COR-L47 (cell line): ENCODE data around the gene EPN2.

Source experiments
- DNase-seq: peaks from one replicate; lab custom pipeline; 2025; lab: John Stamatoyannopoulos, UW

EPN2 gene

GRCh38 chr17:19331134-19331533 is 94.0 kb downstream of the EPN2 start:
- DNase-seq: no peak

- no peak for DNase-seq
These were observed 94.5 kb downstream of the EPN2 start for GRCh38 chr17:19331543-19332245.

- DNase-seq: no peak
These were observed 95.4 kb downstream of the EPN2 start for GRCh38 chr17:19332371-19333131.

- DNase-seq: no peak
These were observed 95.9 kb downstream of the EPN2 start for GRCh38 chr17:19333132-19333440.

- DNase-seq: no peak
These were observed 96.6 kb downstream of the EPN2 start for GRCh38 chr17:19333736-19334290.

GRCh38 chr17:19334331-19334730 is 97.2 kb downstream of the EPN2 start:
- no peak for DNase-seq

GRCh38 chr17:19335951-19336631 is 98.9 kb downstream of the EPN2 start:
- DNase-seq: no peak

GRCh38 chr17:19336938-19337711 is 100.0 kb downstream of the EPN2 start:
- no peak for DNase-seq

- DNase-seq: no peak
These were observed 100.5 kb downstream of the EPN2 start for GRCh38 chr17:19337712-19338023.

GRCh38 chr17:19338031-19338990 is 101.1 kb downstream of the EPN2 start:
- DNase-seq: no peak

- no peak for DNase-seq
These were observed 102.2 kb downstream of the EPN2 start for GRCh38 chr17:19339341-19339815.

GRCh38 chr17:19341211-19341631 is 104.1 kb downstream of the EPN2 start:
- DNase-seq: no peak

- DNase-seq: no peak
These were observed 104.8 kb downstream of the EPN2 start for GRCh38 chr17:19341641-19342610.

- DNase-seq: no peak
These were observed 105.6 kb downstream of the EPN2 start for GRCh38 chr17:19342611-19343255.

GRCh38 chr17:19343256-19343630 is 106.1 kb downstream of the EPN2 start:
- DNase-seq: no peak

- no peak for DNase-seq
These were observed 106.5 kb downstream of the EPN2 start for GRCh38 chr17:19343671-19344151.

GRCh38 chr17:19344311-19345066 is 107.3 kb downstream of the EPN2 start:
- DNase-seq: no peak

GRCh38 chr17:19345067-19345460 is 107.9 kb downstream of the EPN2 start:
- no peak for DNase-seq
